GM23338 (cell line): ENCODE measurements around the gene ROBO1. TPM values are rescaled to one million over a fixed set of nuclear protein-coding genes. Genes with fewer than 3 reads are reported as not detected.

Source experiments
- ATAC-seq: fragments of 200-7000 bp; cut with Tn5 transposase; 3 replicates; pipeline ENCODE4 v1.9.1; 2020
- DNase-seq: peaks from one replicate; pipeline ENCODE4 v3.0.0-alpha.2; 2015; ENCODE audit warnings: low spot score
- H2AFZ ChIP-seq: fragments of 200-600 bp; sonication (generic); 2 replicates; pipeline ENCODE4 v1.8.0; 2016; ENCODE audit warnings: antibody characterized with exemption, mild to moderate bottlenecking, moderate library complexity
- H3F3A ChIP-seq: fragments of 200-600 bp; sonication (generic); replicated peaks from 2 replicates; pipeline ENCODE4 v1.8.0; 2017; ENCODE audit warnings: antibody characterized with exemption, mixed run types, low read depth
- H3K27ac ChIP-seq: fragments of 200-600 bp; sonication (generic); 2 replicates; pipeline ENCODE4 v1.6.1; 2016; ENCODE audit warnings: low read depth
- H3K27me3 ChIP-seq: fragments of 200-600 bp; sonication (generic); 2 replicates; pipeline ENCODE4 v1.8.0; 2016; ENCODE audit warnings: mild to moderate bottlenecking, mixed run types, moderate library complexity; ENCODE audit not compliant: insufficient read depth
- H3K36me3 ChIP-seq: fragments of 200-600 bp; sonication (generic); 2 replicates; pipeline ENCODE4 v1.8.0; 2016; ENCODE audit warnings: mild to moderate bottlenecking; ENCODE audit not compliant: insufficient read depth
- H3K4me1 ChIP-seq: fragments of 200-600 bp; sonication (generic); 2 replicates; pipeline ENCODE4 v1.8.0; 2016; ENCODE audit warnings: mild to moderate bottlenecking, moderate library complexity; ENCODE audit not compliant: insufficient read depth
- H3K4me2 ChIP-seq: fragments of 200-600 bp; sonication (generic); 2 replicates; pipeline ENCODE4 v1.7.1; 2017; ENCODE audit warnings: mixed run types
- H3K4me3 ChIP-seq: fragments of 200-600 bp; sonication (generic); 2 replicates; pipeline ENCODE4 v1.6.1; 2016; ENCODE audit warnings: mixed run types
- H3K79me2 ChIP-seq: fragments of 200-600 bp; sonication (generic); replicated peaks from 2 replicates; pipeline ENCODE4 v1.8.0; 2017; ENCODE audit warnings: mild to moderate bottlenecking; ENCODE audit not compliant: insufficient read depth
- H3K9me2 ChIP-seq: fragments of 200-600 bp; sonication (generic); 2 replicates; pipeline ENCODE4 v1.8.0; 2017; ENCODE audit not compliant: insufficient read depth
- H4K20me1 ChIP-seq: fragments of 200-600 bp; sonication (generic); replicated peaks from 2 replicates; pipeline ENCODE4 v1.8.0; 2017; ENCODE audit warnings: mild to moderate bottlenecking; ENCODE audit not compliant: insufficient read depth
- H3K27ac Mint-ChIP-seq: 2 replicates; pipeline ENCODE4 v1.8.0; 2020; ENCODE audit warnings: inconsistent platforms, mild to moderate bottlenecking, moderate library complexity, mixed read lengths
- H3K27me3 Mint-ChIP-seq: 3 replicates; pipeline ENCODE4 v1.8.0; 2022; ENCODE audit warnings: low read depth, mild to moderate bottlenecking, moderate library complexity, mixed read lengths, inconsistent platforms; ENCODE audit not compliant: insufficient read depth, poor library complexity
- H3K36me3 Mint-ChIP-seq: 3 replicates; pipeline ENCODE4 v1.8.0; 2021; ENCODE audit warnings: low read depth, mild to moderate bottlenecking, inconsistent platforms, moderate library complexity, mixed read lengths
- H3K4me1 Mint-ChIP-seq: 3 replicates; pipeline ENCODE4 v1.8.0; 2020; ENCODE audit warnings: mild to moderate bottlenecking, inconsistent platforms, mixed read lengths
- H3K4me3 Mint-ChIP-seq: 3 replicates; pipeline ENCODE4 v1.8.0; 2021; ENCODE audit warnings: moderate library complexity, mild to moderate bottlenecking, inconsistent platforms, mixed read lengths
- H3K9me3 Mint-ChIP-seq: 3 replicates; pipeline ENCODE4 v1.8.0; 2020; ENCODE audit warnings: moderate library complexity, mild to moderate bottlenecking, inconsistent platforms, mixed read lengths
- CREB1 ChIP-seq: fragments of 250-450 bp; sonication (Bioruptor Pico); IDR thresholded peaks from 2 replicates; pipeline ENCODE4 v1.5.0; 2020; ENCODE audit warnings: low read depth, mild to moderate bottlenecking, moderate library complexity
- EZH2 ChIP-seq: fragments of 200-600 bp; sonication (generic); IDR thresholded peaks from one replicate; pipeline ENCODE4 v1.8.0; 2017; ENCODE audit warnings: antibody characterized with exemption, mild to moderate bottlenecking, low read depth; ENCODE audit not compliant: unreplicated experiment
- EZH2phosphoT487 ChIP-seq: fragments of 200-600 bp; sonication (generic); IDR thresholded peaks from one replicate; pipeline ENCODE4 v1.8.1; 2018; ENCODE audit warnings: antibody characterized with exemption; ENCODE audit not compliant: unreplicated experiment
- JUNB ChIP-seq: IDR thresholded peaks from one replicate; pipeline ENCODE4 v1.6.1; 2016; ENCODE audit warnings: antibody characterized with exemption; ENCODE audit not compliant: unreplicated experiment
- NANOG ChIP-seq: IDR thresholded peaks from 2 replicates; pipeline ENCODE4 v1.6.1; 2016; ENCODE audit warnings: antibody characterized with exemption, borderline replicate concordance
- POLR2AphosphoS5 ChIP-seq: IDR thresholded peaks from 2 replicates; pipeline ENCODE4 v1.6.1; 2016; ENCODE audit warnings: antibody characterized with exemption, low read depth
- STAT1 ChIP-seq: IDR thresholded peaks from one replicate; pipeline ENCODE4 v1.6.1; 2016; ENCODE audit warnings: antibody characterized with exemption; ENCODE audit not compliant: unreplicated experiment
- ZNF114 ChIP-seq: fragments of 250-450 bp; sonication (Bioruptor Pico); IDR thresholded peaks from 2 replicates; pipeline ENCODE4 v1.5.0; 2020; ENCODE audit warnings: mild to moderate bottlenecking, moderate library complexity
- polyA plus RNA-seq: library from polyadenylated mRNA; unstranded; fragments of >200 nt; fragmentation: Nextera tagmentation; extraction: Ambion mirVana; gene quantifications from 2 replicates; pipeline ENCODE4 v1.2.1, GENCODE V29; 2016
- total RNA-seq: library from RNA; depleted of rRNA; stranded (reverse); fragments of >200 nt; shearing (Covaris generic); gene quantifications from 2 replicates; pipeline ENCODE4 v1.2.3, GENCODE V29; 2014
- TF ChIP-seq, protein P1 (sequence below): IDR thresholded peaks from one replicate; pipeline ENCODE4 v1.6.1; 2018; ENCODE audit warnings: antibody characterized with exemption; ENCODE audit not compliant: unreplicated experiment
- TF ChIP-seq, protein P2 (sequence below): IDR thresholded peaks from 2 replicates; pipeline ENCODE4 v1.6.1; 2016; ENCODE audit warnings: antibody characterized with exemption
- TF ChIP-seq, protein P3 (sequence below), 2 experiments: fragments of 200-600 bp in 1 of 2; sonication (generic) in 1 of 2; conservative IDR thresholded peaks; 2 replicates each; pipeline versions ENCODE4 v1.5.1 to v1.6.1; 2016 to 2017; ENCODE audit warnings: antibody characterized with exemption in 2 of 2, low read depth in 2 of 2, mild to moderate bottlenecking in 2 of 2, moderate library complexity in 1 of 2

Gene ROBO1
- total and polyA plus RNA-seq, 2 experiments from 2014 or later, result 19.2 to 78.3 TPM

DNA sequence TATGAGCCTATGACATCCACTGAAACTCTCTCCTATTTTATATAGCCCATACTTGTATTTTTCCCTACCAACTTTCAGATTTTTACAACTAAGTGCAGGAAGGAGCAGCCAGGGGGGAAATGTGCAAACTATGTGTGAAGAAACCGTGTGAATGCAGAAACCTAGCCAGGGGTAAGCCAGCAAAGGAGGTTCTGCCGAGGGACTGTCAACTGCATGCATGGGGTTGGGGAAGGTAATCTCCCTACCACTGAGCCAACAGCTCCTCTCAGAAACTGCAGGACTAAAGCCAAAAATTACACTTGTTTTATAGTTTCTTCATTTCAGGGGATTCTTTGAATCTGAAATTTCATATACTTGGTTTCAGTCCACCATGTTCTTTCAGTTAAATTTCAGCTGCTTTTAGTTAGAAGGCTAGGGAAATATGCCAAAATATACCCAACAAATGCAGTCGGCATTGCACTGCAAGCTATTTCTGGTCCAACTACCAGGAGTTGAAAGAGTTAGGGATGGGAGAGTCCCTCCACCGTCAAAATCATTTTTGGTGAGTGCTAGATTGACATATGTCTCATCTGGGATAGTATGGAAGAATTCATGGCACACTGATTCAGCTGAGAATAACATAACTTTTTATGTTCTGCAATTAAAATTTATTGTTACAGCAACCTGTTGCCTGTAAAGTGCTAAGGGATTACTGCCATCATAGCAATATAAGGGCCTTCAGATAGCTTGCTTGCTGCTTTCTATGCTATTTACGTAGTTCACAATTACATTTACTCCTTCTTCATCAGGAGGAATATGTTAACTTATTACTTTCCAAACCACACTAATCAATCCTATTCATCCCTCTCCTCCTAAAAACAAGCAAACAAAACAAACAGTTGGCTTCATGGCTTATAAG lies 904.2 kb downstream of the ROBO1 start (continued):
- TF ChIP-seq EZH2phosphoT487 (no peak), JUNB (no peak), NANOG (no peak), POLR2AphosphoS5 (no peak), EZH2 (no peak)
- TF ChIP-seq, protein P1, sequence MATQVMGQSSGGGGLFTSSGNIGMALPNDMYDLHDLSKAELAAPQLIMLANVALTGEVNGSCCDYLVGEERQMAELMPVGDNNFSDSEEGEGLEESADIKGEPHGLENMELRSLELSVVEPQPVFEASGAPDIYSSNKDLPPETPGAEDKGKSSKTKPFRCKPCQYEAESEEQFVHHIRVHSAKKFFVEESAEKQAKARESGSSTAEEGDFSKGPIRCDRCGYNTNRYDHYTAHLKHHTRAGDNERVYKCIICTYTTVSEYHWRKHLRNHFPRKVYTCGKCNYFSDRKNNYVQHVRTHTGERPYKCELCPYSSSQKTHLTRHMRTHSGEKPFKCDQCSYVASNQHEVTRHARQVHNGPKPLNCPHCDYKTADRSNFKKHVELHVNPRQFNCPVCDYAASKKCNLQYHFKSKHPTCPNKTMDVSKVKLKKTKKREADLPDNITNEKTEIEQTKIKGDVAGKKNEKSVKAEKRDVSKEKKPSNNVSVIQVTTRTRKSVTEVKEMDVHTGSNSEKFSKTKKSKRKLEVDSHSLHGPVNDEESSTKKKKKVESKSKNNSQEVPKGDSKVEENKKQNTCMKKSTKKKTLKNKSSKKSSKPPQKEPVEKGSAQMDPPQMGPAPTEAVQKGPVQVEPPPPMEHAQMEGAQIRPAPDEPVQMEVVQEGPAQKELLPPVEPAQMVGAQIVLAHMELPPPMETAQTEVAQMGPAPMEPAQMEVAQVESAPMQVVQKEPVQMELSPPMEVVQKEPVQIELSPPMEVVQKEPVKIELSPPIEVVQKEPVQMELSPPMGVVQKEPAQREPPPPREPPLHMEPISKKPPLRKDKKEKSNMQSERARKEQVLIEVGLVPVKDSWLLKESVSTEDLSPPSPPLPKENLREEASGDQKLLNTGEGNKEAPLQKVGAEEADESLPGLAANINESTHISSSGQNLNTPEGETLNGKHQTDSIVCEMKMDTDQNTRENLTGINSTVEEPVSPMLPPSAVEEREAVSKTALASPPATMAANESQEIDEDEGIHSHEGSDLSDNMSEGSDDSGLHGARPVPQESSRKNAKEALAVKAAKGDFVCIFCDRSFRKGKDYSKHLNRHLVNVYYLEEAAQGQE, result no peak
- TF ChIP-seq, protein P2, sequence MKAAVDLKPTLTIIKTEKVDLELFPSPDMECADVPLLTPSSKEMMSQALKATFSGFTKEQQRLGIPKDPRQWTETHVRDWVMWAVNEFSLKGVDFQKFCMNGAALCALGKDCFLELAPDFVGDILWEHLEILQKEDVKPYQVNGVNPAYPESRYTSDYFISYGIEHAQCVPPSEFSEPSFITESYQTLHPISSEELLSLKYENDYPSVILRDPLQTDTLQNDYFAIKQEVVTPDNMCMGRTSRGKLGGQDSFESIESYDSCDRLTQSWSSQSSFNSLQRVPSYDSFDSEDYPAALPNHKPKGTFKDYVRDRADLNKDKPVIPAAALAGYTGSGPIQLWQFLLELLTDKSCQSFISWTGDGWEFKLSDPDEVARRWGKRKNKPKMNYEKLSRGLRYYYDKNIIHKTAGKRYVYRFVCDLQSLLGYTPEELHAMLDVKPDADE, result no peak
- TF ChIP-seq, protein P3, sequence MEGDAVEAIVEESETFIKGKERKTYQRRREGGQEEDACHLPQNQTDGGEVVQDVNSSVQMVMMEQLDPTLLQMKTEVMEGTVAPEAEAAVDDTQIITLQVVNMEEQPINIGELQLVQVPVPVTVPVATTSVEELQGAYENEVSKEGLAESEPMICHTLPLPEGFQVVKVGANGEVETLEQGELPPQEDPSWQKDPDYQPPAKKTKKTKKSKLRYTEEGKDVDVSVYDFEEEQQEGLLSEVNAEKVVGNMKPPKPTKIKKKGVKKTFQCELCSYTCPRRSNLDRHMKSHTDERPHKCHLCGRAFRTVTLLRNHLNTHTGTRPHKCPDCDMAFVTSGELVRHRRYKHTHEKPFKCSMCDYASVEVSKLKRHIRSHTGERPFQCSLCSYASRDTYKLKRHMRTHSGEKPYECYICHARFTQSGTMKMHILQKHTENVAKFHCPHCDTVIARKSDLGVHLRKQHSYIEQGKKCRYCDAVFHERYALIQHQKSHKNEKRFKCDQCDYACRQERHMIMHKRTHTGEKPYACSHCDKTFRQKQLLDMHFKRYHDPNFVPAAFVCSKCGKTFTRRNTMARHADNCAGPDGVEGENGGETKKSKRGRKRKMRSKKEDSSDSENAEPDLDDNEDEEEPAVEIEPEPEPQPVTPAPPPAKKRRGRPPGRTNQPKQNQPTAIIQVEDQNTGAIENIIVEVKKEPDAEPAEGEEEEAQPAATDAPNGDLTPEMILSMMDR (conservative IDR thresholded peaks at IDR 0.05; ENCODE audit: low read depth in 2 of 2), result no peak

DNA sequence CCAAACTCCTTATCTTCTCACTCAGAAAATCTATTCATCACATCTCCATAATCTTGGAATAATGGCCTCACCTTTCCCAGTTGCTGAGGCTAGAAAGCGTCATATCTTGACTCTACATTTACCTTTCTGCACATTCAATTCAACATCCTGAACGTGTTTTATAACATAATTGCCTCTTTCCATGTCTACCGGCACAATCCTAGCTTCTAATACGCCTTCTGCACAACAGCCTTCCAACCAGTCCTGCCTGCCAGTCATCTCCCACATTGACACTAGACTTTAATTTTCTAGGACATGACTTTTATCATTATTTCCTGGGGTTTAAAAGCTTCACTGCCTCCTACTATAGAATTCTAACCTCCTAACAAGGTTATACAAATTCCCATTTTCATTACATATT lies 906.6 kb downstream of the ROBO1 start:
- no peaks in the 10 kb centered on the region for H3F3A ChIP-seq
- no peak overlapping the region for H3K27ac Mint-ChIP-seq
- no peaks in the 10 kb centered on the region; the same call in 2 of the 3 replicates for H3K9me3 Mint-ChIP-seq
- peaks cover 5% of the 10 kb centered on the region for H3K27me3 Mint-ChIP-seq
- H3K4me1 Mint-ChIP-seq, result peaks cover 9% of the 10 kb centered on the region
- no peaks in the 10 kb centered on the region for H3K36me3 ChIP-seq
- H3K4me2 ChIP-seq, result no peak overlapping the region
- H3K27me3 ChIP-seq, result no peaks in the 10 kb centered on the region
- ATAC-seq, result no peak
- H3K9me2 ChIP-seq, result no peaks in the 10 kb centered on the region
- no peak for DNase-seq
- no peaks in the 10 kb centered on the region for H3K36me3 Mint-ChIP-seq
- 0 out of 2 replicates have a peak, but pooled peaks cover 2% of the 10 kb centered on the region for H3K4me1 ChIP-seq
- H3K79me2 ChIP-seq, result no peaks in the 10 kb centered on the region; the same call in 1 of the 2 replicates
- H3K4me3 Mint-ChIP-seq, result no peak overlapping the region
- H4K20me1 ChIP-seq, result no peaks in the 10 kb centered on the region
- H3K4me3 ChIP-seq, result no peak overlapping the region
- H3K27ac ChIP-seq, result no peak overlapping the region
- TF ChIP-seq CREB1 (CRISPR knock-in tag) (no peak), EZH2phosphoT487 (no peak), POLR2AphosphoS5 (no peak), ZNF114 (CRISPR knock-in tag) (no peak), STAT1 (no peak)
- TF ChIP-seq, protein P2, result no peak
- TF ChIP-seq, protein P3 (conservative IDR thresholded peaks at IDR 0.05; ENCODE audit: low read depth in 2 of 2), result no peak
- no peak overlapping the region for H2AFZ ChIP-seq
